OCI-LY1 (cell line): ENCODE data around the gene RASSF5.

ENCODE experiments used
- CTCF ChIP-seq: fragments of 200-600 bp; sonication (generic), shearing (Covaris generic); IDR thresholded peaks from 2 replicates; pipeline ENCODE4 v1.5.1; 2017; ENCODE audit warnings: mild to moderate bottlenecking, antibody characterized with exemption, low read length, moderate library complexity, mixed read lengths
- EZH2 ChIP-seq: fragments of 200-600 bp; sonication (generic), shearing (Covaris generic); IDR thresholded peaks from 2 replicates; pipeline ENCODE4 v1.8.0; 2017; ENCODE audit warnings: borderline replicate concordance, mixed run types, mild to moderate bottlenecking, antibody characterized with exemption, low read length, moderate library complexity, mixed read lengths

DNA sequence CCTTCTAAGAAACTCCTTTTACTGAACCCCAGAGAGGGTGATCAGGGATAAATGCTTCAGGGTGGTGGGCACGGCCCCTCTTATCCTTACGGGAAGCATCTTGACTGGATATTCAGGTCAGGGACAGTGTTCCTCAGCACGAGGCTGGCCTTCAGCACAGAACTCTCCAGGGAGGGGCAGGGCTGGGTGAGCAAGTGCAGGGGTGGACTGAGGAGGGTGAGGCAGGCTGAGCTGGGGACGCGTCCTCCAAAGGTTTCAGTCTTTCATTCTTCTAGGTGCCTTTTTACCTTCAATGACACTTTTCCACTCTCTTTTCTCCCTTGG, 52.3 kb downstream of the RASSF5 start:
- no peak for TF ChIP-seq CTCF
- no peak for TF ChIP-seq EZH2
